Ureter (tissue), 1 donor: ENCODE measurements around the gene TMOD1. TPM values are rescaled to one million over a fixed set of nuclear protein-coding genes. Genes with fewer than 3 reads are reported as not detected.
A peak's percentile ranks its signal among the peaks of the same experiment; 100 is the strongest.
"Not testable (repeated sequence)": the region's sequence is repeated elsewhere in the genome, so short reads cannot be mapped to it uniquely, and the experiment has no call there.

Experiments used
- DNase-seq: peaks from one replicate; pipeline ENCODE4 v3.0.0-alpha.2; 2020; ENCODE audit warnings: low spot score
- total RNA-seq: library from RNA; stranded (reverse); gene quantifications from one replicate; pipeline ENCODE4 v1.2.4, GENCODE V29; 2023
- donor health status: DM: yes; HTN: yes; CAD: no.

The TMOD1 gene
- total RNA-seq, 1 donor from 2014 or later: 29.3 TPM

- DNase-seq: not testable (repeated sequence)
These were observed 2.6 kb upstream of the TMOD1 start for GRCh38 chr9:97498846-97499245.

- no peak for DNase-seq
These were observed 1.2 kb upstream of the TMOD1 start for GRCh38 chr9:97500263-97500662.

DNA sequence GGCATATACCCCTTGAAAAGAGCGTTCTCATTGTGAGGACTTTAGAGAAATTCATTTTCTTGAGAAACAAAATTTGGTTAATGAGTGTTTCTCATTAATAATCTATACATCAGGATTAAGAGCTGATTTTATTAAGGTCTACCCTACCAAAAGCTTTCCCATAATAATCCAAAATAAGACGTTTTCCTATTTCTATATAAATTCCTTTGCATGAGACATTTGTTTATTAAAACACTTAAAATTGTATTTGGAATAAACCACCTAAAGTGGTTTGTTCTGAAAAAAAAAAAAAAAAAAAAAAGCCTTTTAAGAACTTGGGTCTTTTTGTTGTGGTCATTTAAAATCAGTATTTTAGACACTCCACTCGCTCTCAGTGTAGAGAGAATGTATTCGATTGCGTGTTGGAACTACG is 695 bp upstream of the TMOD1 start:
- DNase-seq: no peak

GRCh38 chr9:97501972-97502221 is 431 bp downstream of the TMOD1 start:
- DNase-seq: no peak

GRCh38 chr9:97502222-97502983 is 937 bp downstream of the TMOD1 start:
- peak; percentile 48 for DNase-seq

DNA sequence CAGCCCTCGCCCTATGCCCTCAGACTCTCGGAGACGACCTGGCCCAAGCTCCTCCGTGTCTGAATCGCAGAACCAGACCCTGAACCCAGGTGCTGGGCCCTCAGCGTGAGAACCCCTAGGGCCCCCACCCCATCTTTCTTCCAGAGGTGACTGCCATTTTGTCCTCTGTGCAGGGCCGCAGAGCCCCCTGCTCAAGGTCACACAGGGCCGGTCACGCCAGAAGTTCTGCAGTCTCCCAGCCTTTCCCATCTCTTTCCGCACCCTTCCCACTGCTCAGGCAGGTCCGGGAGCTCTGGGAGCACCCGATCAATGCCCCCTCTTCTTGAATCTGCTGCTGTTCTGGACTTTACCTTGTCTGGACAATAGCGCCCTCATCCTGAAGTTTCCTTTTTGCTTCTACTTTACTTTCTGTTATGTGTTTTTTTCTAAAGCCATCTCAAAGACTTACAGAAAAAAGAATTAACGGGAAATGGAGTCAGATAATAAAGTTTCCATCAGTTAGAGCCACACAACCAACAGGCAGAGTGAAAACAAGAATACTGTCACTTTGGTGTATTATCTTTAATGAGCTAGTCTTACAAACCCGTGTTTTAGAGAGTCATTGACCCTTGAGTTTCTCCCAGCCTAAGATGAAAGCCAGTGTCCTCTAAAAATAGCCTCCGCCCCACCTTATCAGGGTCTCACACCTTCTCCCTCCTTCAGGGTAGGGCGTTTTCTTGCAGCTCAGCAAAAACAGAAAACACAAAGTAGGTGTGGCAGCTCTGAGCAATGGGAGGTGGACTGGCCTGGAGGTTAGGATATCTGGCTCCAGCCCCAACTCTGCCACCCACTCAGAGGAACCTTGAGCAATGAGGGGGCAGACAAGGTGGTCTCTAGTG is 1.8 kb downstream of the TMOD1 start:
- DNase-seq: peak; percentile 44

- DNase-seq: peak; percentile 36
These were observed 2.4 kb downstream of the TMOD1 start for GRCh38 chr9:97503862-97504210.

DNA sequence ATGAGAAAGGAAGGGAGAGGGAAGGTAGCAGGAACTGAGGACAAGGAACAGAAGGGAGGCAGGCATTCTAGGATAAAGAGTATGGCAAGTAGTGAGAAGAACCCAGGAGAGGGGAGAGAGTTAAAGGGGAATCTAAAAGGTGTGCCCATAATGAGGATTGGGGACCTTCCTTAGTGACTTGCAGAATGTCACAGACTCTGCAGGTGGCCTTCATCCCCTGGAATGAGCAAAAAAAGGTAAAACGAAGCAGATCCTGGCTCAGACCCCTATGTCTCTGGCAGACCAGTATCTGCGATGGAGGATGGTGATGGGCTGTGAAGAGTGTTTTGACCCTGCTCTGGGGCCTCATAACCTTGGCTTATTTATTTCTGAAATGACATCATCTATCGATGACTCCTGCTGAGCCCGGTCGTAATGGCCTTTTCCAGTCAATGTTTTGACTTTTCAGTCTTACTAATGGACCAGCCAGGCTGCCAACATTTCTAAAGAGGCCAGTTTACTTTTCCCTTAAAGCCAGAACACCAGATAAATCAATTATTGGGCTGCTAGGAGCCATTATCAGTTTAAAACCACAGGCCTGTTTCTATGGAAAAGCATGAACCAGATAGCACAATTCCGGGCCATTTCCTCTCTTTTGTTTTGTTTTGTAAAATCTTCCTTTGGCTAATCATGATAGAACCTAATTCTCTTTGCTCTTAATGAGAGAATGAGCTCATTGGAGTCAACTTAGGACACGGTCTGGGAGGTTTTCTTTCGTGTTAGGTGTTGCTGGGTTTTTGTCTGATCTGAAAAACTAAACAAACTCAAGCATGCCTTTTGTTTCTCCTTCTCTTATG is 3.1 kb downstream of the TMOD1 start:
- DNase-seq: peak; percentile 41

DNA sequence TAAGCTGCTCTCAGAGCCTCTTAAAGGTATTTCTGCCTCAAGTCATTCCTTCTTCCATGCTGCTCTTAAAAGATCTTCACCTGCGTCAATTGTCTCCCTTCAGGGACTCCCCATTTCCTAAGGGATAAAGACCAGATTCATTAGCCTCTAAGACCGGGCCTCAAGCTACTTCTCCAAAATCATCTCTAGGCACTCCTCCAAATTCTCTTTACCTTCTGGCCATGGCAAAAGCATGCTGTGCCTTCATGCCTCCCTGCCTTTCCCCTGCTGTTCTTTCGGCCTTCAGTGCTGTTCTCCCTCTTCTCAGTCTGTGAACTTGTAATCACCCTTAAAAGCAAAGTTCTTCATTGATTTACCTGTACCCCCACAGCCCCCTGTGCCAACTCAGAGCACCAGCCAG is 4.4 kb downstream of the TMOD1 start:
- peak; percentile 17 for DNase-seq

DNA sequence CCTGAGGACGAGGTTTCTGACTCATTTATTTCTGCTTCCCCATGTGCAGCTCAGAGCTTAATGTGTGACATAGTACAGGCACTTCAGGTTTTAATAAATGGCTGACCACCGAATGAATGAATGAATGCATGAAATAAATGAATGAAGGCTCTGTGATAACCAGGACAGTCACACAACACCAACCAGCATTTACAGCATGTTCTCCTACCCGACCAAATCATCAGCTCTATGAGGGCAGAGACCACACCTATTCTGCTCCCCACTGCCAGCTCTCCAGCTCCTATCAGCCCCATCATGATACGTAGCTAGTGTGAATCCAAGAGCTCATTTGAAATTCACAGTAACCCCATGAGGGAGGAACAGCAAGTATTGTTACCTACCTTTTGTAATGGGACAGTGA is 4.8 kb downstream of the TMOD1 start:
- peak; percentile 13 for DNase-seq

DNA sequence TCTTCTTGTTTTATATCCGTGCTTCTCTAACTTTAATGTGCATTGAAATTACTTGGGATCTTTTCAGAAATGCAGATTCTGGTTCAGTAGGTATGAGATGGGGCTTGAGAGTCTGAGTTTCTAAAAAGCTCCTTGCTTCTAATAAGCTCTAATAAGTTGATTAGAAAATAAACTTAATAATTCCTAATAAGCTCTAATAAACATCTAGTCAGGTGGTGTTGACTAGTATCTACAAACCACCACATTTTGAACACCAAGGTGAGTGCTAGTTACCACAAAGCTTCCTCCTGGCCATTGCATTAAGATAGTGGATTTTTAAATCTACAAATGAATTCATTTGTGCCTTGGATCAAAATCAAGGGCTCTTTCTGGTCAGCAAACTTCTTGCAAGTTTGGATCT is 5.3 kb downstream of the TMOD1 start:
- no peak for DNase-seq

DNA sequence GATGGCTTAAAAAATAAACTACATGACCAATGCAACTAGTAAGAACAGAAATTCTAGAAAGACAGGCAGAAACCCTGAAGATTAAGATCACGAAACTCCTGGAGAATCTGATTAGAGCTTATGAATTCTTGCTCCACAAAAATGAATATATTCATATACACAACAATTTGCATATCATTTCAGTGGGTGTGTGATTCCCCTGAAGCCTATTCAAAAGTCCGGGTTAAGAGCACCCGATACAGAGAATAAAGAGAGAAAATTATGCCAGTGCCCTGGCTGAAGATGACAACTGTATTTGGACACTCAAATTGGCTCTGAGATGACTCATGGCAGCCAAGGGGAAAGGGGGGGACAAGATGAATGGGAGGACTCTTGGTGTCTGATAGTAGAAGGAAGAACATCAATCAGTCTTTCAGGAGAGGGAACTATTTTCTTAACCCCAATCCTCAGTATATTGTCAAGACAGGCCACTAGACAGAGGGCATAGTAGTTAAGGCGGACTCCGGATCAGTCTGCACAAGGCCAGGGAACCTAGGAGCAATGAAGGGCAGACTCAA is 6.0 kb downstream of the TMOD1 start:
- DNase-seq: peak; percentile 17

GRCh38 chr9:97508852-97509251 is 7.4 kb downstream of the TMOD1 start:
- DNase-seq: peak; percentile 9

DNA sequence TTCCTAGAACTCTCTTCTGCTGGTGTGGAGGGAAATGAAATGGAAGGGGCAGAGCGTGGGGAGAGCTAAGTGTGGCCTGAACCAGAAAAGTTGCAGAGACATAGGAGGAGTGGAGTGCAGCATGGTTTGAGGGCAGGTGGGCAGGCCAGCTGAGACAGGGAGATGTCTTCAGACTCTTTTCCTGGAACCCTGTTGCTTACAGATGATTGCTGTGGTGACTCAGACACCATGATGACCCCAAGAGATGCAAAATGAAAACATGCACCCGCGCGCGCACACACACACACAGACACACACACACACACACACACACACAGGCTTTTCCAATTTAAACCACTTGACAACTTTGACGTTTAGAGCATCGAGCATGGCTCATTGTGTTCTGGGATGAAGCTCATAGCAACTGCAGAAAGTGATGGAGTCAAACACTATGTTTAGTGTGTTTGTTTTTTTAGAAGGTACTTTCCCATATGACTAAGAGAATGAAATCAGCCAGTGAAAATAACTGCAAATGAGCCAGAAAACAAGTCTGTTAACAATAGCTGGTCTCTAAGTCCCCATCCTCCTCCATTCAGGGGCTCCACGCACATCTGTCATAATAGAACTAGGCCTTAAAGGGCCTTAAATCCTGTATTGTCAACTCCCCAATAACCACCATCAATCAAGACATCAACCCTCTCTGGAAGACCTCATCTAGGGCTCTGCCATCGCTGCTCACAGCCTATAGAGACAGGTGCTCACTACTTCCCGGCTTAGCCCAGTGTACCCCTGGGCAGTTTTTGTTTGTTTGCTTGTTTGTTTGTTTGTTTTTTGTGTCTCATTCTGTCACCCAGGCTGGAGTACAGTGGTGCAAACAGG is 9.6 kb downstream of the TMOD1 start:
- peak; percentile 27 for DNase-seq

DNA sequence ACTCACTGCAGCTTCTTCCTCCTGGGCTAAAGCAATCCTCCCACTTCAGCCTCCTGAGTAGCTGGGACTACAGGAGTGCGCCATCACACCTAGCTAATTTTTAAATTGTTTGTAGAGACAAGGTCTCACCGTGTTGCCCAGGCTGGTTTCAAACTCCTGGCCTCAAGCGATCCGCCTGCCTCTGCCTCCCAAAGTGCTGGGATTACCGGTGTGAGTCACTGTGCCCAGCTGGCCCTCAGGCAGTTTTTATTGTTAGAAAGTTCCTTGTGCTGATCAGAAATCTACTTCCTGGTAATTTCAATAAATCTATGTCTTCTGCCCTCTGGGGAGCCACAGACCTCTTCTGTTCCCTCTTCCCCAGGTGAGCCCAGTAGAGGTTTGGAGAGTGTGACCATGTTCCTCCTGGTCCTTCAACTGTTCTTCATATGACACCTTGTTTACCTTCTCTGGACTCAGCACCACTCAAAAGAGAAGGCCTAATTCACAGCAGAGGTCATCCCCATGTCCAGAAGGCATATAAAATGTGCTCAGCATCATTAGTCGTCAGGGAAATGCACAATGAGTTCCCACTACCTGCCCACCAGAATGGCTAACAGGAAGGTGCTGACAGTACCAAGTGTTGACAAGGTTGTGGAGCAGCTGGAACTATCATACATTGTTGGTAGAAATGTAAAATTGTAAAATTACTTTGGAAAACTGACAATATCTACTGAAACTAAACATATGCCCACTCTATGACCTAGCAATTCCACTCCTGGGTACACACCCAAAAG is 10.4 kb downstream of the TMOD1 start:
- DNase-seq: peak; percentile 37

- DNase-seq: peak; percentile 13
These were observed 11.6 kb downstream of the TMOD1 start for GRCh38 chr9:97512966-97513560.

- no peak for DNase-seq
These were observed 13.1 kb downstream of the TMOD1 start for GRCh38 chr9:97514531-97514930.

DNA sequence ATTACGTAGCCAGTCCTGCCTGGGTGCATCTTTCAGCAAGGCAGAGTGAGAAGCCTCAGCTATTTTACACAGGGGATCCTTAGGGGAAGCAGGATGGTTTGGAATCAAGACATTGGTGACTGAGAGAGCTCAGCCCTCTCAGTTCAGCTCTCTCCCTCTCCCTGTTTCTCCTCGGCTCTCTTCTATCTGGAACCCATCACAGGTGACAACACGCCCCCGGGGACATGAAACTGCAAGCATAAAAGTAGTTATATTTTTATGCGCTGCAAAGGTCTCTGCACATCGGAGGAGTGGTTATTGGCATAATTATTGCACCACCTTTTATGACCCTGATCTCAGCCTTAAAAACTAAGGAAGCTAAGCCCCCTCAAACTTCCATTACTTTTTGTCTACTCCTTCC is 14.2 kb downstream of the TMOD1 start:
- no peak for DNase-seq

GRCh38 chr9:97516111-97516510 is 14.6 kb downstream of the TMOD1 start:
- no peak for DNase-seq
